Uterus (tissue), 4 donors: ENCODE data around the gene IGFBP3. TPM values are rescaled to one million over a fixed set of nuclear protein-coding genes. Genes with fewer than 3 reads are reported as not detected.
"Not testable (repeated sequence)": the region's sequence is repeated elsewhere in the genome, so short reads cannot be mapped to it uniquely, and the experiment has no call there.

ENCODE experiments used
- DNase-seq, 2 donors: peaks; one replicate each; pipeline ENCODE4 v3.0.0-alpha.2; 2019 to 2020
- H3K27ac ChIP-seq, 2 donors: fragments of 200-600 bp; sonication (generic); 1 replicate in 1 of 2; 2 replicates in 1 of 2; pipeline ENCODE4 v1.5.1; 2016 to 2018
- H3K27me3 ChIP-seq, 2 donors: fragments of 200-600 bp; sonication (generic); one replicate each; pipeline ENCODE4 v1.5.1; 2018 to 2019; ENCODE audit warnings: control low read depth in 1 of 2
- H3K36me3 ChIP-seq, 2 donors: fragments of 200-600 bp; sonication (generic); one replicate each; pipeline ENCODE4 v1.5.1; 2019; ENCODE audit warnings: control low read depth in 1 of 2
- H3K4me1 ChIP-seq, 2 donors: fragments of 200-600 bp; sonication (generic); one replicate each; pipeline ENCODE4 v1.5.1; 2018 to 2019; ENCODE audit warnings: control low read depth in 1 of 2
- H3K4me3 ChIP-seq, 2 donors: fragments of 200-600 bp; sonication (generic); 1 replicate in 1 of 2; 2 replicates in 1 of 2; pipeline ENCODE4 v1.5.1; 2018 to 2019; ENCODE audit warnings: mild to moderate bottlenecking in 1 of 2
- H3K9me3 ChIP-seq, 2 donors: fragments of 200-600 bp; sonication (generic); one replicate each; pipeline ENCODE4 v1.5.1; 2019; ENCODE audit warnings: control low read depth in 1 of 2
- POLR2A ChIP-seq, 2 donors: fragments of 450-650 bp; IDR thresholded peaks; one replicate each; pipeline ENCODE4 v1.6.1; 2016; ENCODE audit warnings: antibody characterized with exemption in 2 of 2, mild to moderate bottlenecking in 1 of 2, moderate library complexity in 1 of 2
- intact Hi-C: fragments of 100-400 bp; cut with DNase I; formaldehyde crosslinking; loops from one replicate; pipeline ENCODE4 v1.15.1; 2023; ENCODE audit warnings: low total_unique reads
- total RNA-seq, 4 donors: library from RNA; depleted of rRNA in 3 of 4; stranded (reverse); fragments of >200 nt in 3 of 4; gene quantifications; one replicate each; pipeline versions ENCODE4 v1.1.0 to v1.2.4, GENCODE V29; 2014 to 2023
- TF ChIP-seq, protein P1 (sequence below), 4 experiments: fragments of 200-600 bp in 2 of 4; fragments of 450-650 bp in 2 of 4; sonication (generic) in 2 of 4; IDR thresholded peaks; one replicate each; pipeline ENCODE4 v1.5.1; 2016 to 2019; ENCODE audit warnings: antibody characterized with exemption in 4 of 4, mild to moderate bottlenecking in 2 of 4, moderate library complexity in 1 of 4
- donor health status: DM: yes; HTN: yes; CAD: no.

The IGFBP3 gene
- total RNA-seq, 4 donors from 2014 or later: 202 to 345 (median 319) TPM

DNA sequence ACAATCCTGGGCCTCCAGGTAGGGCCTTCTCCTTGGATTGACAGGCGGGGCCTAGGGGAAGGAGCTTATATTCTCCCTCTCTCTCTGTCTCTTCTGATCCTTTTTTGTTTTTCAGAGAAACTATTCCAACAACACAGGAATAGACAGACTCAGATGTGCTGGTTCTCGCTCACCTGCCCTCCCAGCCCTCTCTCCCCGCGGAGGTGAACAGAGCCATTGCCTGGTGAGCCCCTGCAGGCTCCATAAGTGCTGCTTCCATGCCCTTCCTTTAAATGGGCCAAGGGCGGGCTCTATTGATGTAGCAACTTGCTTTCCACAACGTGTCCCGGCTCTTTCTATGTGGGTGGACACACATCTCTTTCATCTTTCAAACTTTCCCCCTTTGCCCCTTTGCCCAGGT lies 47.2 kb upstream of the IGFBP3 start:
- Histone ChIP-seq H3K4me3 (no peak overlapping the region), H3K36me3 (no peaks in the 10 kb centered on the region), H3K4me1 (no peaks in the 10 kb centered on the region), H3K27ac (no peak overlapping the region), H3K9me3 (no peaks in the 10 kb centered on the region), H3K27me3 (no peaks in the 10 kb centered on the region)
- intact Hi-C loops: no loop called here
- no peak for DNase-seq
- TF ChIP-seq POLR2A (IDR thresholded peaks at IDR 0.05): no peak
- TF ChIP-seq, protein P1, sequence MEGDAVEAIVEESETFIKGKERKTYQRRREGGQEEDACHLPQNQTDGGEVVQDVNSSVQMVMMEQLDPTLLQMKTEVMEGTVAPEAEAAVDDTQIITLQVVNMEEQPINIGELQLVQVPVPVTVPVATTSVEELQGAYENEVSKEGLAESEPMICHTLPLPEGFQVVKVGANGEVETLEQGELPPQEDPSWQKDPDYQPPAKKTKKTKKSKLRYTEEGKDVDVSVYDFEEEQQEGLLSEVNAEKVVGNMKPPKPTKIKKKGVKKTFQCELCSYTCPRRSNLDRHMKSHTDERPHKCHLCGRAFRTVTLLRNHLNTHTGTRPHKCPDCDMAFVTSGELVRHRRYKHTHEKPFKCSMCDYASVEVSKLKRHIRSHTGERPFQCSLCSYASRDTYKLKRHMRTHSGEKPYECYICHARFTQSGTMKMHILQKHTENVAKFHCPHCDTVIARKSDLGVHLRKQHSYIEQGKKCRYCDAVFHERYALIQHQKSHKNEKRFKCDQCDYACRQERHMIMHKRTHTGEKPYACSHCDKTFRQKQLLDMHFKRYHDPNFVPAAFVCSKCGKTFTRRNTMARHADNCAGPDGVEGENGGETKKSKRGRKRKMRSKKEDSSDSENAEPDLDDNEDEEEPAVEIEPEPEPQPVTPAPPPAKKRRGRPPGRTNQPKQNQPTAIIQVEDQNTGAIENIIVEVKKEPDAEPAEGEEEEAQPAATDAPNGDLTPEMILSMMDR (IDR thresholded peaks at IDR 0.05): no peak

DNA sequence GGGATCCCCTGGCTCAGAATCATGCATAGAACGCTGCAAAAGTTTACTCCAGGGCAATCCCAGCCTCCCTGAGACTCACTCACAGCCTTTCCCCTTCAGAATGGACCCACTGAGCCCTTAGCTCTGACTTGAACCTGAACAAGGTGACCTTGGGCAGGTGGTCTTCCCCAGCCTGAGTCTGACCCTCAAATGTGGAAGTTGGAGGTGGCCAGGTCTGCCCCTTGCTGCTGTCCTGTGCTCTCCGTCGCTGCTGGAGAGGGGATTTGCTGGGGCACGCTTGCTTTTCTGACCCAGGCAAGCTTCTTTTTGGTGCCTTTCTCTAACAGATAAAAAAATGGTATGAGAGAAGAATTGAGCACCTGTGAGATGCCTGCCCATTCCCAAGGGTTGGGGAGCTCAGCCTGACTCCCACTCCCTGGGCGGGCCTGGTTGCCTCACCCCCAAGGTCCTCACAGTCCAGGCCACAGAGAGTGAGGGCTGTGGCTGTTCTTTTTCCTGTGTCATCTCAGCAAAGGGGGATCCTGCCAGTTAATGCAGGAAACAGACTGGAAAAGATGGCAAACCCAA lies 46.6 kb upstream of the IGFBP3 start:
- H3K4me1 ChIP-seq: no peaks in the 10 kb centered on the region
- H3K4me3 ChIP-seq: no peak overlapping the region
- DNase-seq: no peak
- no peaks in the 10 kb centered on the region for H3K36me3 ChIP-seq
- TF ChIP-seq POLR2A (IDR thresholded peaks at IDR 0.05): no peak
- TF ChIP-seq, protein P1 (IDR thresholded peaks at IDR 0.05): no peak
- intact Hi-C loops: no loop called here
- H3K27me3 ChIP-seq: no peaks in the 10 kb centered on the region
- no peak overlapping the region for H3K27ac ChIP-seq
- H3K9me3 ChIP-seq: no peaks in the 10 kb centered on the region

- intact Hi-C loops: no loop called here
- no peak for DNase-seq
- Histone ChIP-seq H3K4me3 (no peak overlapping the region), H3K27me3 (no peaks in the 10 kb centered on the region), H3K9me3 (no peaks in the 10 kb centered on the region), H3K4me1 (no peaks in the 10 kb centered on the region), H3K36me3 (no peaks in the 10 kb centered on the region), H3K27ac (no peak overlapping the region)
- TF ChIP-seq POLR2A (IDR thresholded peaks at IDR 0.05): no peak
- TF ChIP-seq, protein P1 (IDR thresholded peaks at IDR 0.05): no peak
Observed at GRCh38 chr7:45962861-45963260, 41.8 kb upstream of the IGFBP3 start.

GRCh38 chr7:45957721-45958120 lies 36.6 kb upstream of the IGFBP3 start:
- H3K4me1 ChIP-seq: no peaks in the 10 kb centered on the region
- H3K4me3 ChIP-seq: no peak overlapping the region
- no peaks in the 10 kb centered on the region for H3K9me3 ChIP-seq
- TF ChIP-seq POLR2A (IDR thresholded peaks at IDR 0.05): no peak
- TF ChIP-seq, protein P1 (IDR thresholded peaks at IDR 0.05): no peak
- intact Hi-C loops: no loop called here
- H3K27me3 ChIP-seq: no peaks in the 10 kb centered on the region
- DNase-seq: no peak
- no peak overlapping the region for H3K27ac ChIP-seq
- H3K36me3 ChIP-seq: no peaks in the 10 kb centered on the region

- no peak overlapping the region for H3K4me3 ChIP-seq
- H3K36me3 ChIP-seq: no peaks in the 10 kb centered on the region
- no peaks in the 10 kb centered on the region for H3K4me1 ChIP-seq
- H3K27ac ChIP-seq: no peak overlapping the region
- TF ChIP-seq, protein P1 (IDR thresholded peaks at IDR 0.05): no peak
- TF ChIP-seq POLR2A (IDR thresholded peaks at IDR 0.05): no peak
- intact Hi-C loops: no loop called here
- H3K27me3 ChIP-seq: no peaks in the 10 kb centered on the region
- DNase-seq: no peak
- H3K9me3 ChIP-seq: no peaks in the 10 kb centered on the region
Observed at GRCh38 chr7:45955286-45955685, 34.2 kb upstream of the IGFBP3 start.

- H3K4me1 ChIP-seq, DNase-seq, H3K9me3 ChIP-seq, H3K4me3 ChIP-seq, H3K36me3 ChIP-seq, H3K27ac ChIP-seq, intact Hi-C loops, H3K27me3 ChIP-seq: not testable (repeated sequence)
Observed at GRCh38 chr7:45953055-45953454, 32.0 kb upstream of the IGFBP3 start.
